Activated naive CD4-positive, alpha-beta T cell treated with Interleukin-2 at 50 U/mL for 16 hours (primary cell): Measurements from ENCODE around the gene TTBK1.

Experiments
- DNase-seq: peaks from one replicate; pipeline ENCODE4 v3.0.0-alpha.2; 2020

TTBK1 gene

DNA sequence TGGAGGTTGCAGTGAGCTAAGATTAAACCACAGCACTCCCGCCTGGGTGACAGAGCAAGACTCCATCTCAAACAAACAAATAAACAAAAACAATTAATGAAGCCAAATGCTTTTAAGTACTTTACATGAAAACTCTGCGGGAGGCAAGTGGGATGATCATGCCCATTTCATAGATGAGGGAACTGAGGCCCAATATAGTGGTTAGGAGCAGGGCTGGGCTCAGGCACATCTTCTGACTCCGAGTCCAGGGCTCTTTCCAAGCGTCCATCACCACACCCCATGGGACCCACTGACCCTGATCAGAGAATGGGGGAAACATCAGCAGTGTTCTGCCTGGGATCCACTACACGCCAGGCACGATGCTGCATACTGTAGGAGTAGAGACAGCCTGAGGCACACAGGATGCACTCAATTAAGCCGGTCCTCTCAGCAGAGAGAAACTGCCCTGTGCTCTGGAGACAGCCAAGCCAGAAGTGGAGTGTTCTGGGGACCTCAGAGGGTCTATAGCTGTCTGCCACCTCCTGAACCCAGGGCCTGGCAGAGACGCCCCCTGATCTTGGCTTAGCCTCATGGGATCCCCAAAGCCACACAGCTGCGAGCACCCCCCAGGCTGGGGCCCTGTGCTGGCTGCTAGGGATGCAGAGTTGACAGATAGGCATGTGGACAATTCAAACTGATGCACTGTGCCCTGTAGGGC is 13.5 kb downstream of the TTBK1 start:
- no peak for DNase-seq

GRCh38 chr6:43257367-43258145 is 14.3 kb downstream of the TTBK1 start:
- DNase-seq = peak; percentile 12

GRCh38 chr6:43258180-43258579 is 14.9 kb downstream of the TTBK1 start:
- DNase-seq = no peak

DNA sequence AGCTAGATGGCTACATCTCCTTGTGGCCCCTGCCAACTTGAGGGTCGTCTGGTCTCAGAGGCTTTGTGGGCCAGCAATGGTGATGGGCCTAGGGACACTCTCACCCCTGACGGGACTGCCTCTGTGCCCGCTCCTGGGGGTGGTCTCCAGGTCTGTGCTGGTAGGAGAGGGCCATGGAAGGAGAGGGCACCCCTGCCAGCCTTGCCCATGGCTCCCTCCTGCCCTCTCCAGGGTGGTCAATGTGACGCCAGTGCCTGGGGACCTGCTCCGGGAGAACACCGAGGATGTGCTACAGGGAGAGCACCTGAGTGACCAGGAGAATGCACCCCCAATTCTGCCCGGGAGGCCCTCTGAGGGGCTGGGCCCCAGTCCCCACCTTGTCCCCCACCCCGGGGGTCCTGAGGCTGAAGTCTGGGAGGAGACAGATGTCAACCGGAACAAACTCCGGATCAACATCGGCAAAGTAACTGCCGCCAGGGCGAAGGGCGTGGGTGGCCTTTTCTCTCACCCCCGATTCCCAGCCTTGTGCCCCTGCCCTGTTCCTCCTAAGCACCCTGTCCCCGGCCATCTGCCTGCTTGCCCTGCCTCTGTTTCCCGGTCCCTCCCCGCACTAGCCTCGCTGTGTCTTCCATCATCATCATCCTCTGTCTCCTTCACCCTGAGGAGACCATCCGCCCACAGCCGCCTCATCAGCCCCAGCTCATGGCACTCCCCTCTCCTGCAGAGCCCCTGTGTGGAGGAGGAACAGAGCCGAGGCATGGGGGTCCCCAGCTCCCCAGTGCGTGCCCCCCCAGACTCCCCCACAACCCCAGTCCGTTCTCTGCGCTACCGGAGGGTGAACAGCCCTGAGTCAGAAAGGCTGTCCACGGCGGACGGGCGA is 15.8 kb downstream of the TTBK1 start:
- no peak for DNase-seq

DNA sequence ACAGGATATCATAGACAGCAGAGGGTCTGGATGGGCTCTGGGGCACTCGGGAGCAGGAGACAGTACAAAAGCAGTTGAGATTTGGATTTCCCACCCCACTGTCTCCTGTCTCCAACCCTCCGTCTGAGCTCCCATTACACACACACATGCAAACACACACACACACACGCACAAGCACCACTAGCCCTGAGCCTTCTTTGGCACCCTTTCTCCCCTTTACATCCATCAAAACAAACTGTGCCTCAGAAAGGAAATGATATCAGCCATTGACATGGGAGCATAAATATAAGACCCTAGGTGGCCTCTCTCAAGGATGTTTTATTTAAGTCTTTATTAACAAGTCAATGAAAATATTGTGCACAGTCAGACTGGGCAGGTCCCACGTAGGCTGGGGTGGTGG is 17.5 kb downstream of the TTBK1 start:
- DNase-seq = no peak

DNA sequence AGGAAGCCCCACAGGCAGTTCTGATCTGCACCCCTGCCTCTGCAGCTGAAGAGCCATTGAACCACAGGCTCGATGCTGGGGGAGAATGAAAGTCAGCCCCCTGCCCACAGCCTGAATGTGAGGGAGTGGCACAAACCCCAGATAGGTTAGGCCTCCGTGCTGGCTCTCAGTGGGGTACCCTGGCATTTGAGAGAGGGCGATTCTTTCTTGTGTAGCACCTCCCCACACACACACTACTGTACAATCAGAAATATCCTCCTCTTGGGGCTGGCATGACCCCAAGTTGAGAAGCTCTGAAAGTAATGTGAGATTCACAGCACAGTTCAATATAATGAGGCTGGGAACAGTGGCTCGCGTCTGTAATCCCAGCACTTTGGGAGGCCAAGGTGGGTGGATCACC is 17.9 kb downstream of the TTBK1 start:
- DNase-seq = no peak

DNA sequence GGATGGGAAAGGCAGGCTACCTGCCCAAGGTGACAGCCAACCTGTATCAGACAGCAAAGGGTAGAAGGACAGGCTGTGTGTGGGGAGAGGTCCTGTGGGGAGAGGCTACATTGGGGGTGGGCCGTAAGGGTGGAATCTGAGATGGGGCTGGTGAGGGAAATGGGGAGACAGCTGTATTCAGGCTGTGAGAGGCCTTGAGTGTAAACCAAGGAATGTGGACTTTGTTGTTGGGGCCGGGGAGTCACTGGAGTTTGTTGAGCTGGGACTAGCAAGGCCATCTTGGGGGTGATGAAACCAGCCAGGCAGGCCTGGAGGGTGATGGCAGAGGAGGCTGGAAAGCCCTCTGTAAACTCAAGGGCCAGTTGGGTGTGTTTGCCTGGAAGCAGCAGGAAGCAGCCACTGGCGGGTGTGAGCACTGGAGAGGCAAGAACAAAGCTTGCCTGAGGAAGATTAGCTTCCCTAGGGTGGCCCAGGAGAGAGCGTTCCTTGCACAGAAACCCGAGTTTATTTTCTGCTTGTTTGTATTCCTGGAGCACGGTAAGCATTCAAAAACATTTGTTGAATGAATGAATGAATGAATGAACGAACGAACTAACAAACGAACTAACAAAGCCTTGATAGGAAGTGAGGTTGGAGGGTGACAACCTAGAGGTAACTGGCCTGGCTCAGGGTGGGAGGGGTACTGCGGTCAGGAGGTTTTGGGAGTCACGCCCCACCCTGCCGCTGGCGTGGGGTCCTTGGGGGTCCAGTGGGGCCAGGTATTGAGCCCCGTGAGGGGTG is 18.9 kb downstream of the TTBK1 start:
- no peak for DNase-seq

- DNase-seq = no peak
These were observed 19.6 kb downstream of the TTBK1 start for GRCh38 chr6:43262780-43263313.

GRCh38 chr6:43263314-43264178 is 20.3 kb downstream of the TTBK1 start:
- DNase-seq = peak; percentile 78

DNA sequence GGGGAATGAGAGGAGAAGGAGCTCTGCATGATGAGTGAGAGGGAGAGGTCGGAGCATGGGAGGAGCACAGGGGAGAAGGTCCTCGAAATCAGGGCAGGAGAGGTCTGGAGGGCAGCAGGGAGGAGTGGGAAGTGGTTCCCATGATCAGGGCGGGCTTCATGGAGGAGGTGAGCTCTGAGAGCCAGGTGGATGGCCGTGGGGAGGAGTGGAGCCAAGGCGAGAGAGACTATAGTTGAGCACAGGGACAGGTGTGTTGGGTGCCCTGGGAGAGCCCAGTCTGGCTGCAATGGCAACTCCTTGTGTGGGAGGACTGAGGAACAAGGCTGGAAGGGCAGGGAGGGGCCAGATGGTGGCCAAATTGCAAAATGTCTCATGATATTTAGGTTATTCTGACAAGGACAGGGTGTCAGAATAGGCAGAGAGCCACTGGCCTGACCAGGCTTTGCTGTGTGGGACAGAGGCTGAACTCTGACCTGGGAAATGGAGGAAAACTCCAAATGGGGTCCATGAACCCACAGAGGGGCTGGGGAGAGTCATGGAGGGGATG is 21.4 kb downstream of the TTBK1 start:
- no peak for DNase-seq

- DNase-seq = no peak
These were observed 22.3 kb downstream of the TTBK1 start for GRCh38 chr6:43265564-43265963.

DNA sequence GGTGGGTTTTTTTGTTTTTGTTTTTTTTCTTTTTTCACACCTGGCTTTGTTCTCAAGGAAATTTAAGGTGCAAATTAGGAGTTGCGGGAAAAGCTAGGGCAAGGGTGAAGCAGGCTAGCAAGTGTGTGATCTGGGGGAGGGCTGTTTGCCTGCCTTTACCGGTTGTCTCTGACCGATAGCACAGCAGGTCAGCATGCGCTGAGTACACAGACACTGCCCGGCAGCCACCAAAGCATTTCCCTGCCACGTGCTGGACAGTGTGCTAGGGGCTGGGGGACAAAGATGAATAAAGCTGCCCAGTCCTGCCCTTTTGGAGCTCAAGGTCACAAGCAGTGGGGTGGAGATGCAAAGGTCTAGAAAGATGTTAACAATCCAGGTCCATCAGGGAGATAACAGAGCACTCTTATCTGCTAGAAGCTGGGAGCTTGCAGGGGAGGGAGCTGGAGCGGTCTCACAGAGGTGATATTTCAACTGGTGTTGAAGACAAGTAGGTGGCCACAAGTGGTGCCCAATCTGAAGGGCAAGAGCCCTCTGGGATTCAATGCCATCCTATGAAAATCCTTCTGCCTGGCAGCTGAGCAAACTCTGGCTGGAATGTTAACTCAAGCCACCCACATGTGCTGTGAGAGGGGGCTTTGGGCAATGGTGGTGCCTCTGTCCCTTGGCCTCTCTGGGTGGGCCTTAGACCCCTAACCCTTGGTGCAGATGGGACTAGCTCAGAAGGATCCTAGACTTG is 24.5 kb downstream of the TTBK1 start:
- no peak for DNase-seq

DNA sequence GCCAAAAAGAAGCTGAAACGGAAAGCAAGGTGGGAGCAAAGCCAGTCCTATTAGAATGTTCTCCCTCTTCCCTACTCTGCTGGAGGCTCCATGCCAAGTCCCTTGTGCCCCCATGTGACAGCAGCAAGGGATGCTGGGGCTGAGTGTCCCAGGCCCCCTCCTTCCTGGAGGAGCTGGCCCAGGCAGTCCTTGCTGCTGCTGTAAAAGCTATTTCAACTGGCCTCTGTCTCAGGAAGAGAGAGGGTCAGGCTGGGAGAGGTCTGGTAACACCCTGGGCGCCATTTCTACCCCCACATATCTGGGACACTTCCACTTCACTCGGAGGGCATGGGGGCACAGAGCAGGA is 25.0 kb downstream of the TTBK1 start:
- no peak for DNase-seq

GRCh38 chr6:43268782-43269272 is 25.5 kb downstream of the TTBK1 start:
- no peak for DNase-seq

DNA sequence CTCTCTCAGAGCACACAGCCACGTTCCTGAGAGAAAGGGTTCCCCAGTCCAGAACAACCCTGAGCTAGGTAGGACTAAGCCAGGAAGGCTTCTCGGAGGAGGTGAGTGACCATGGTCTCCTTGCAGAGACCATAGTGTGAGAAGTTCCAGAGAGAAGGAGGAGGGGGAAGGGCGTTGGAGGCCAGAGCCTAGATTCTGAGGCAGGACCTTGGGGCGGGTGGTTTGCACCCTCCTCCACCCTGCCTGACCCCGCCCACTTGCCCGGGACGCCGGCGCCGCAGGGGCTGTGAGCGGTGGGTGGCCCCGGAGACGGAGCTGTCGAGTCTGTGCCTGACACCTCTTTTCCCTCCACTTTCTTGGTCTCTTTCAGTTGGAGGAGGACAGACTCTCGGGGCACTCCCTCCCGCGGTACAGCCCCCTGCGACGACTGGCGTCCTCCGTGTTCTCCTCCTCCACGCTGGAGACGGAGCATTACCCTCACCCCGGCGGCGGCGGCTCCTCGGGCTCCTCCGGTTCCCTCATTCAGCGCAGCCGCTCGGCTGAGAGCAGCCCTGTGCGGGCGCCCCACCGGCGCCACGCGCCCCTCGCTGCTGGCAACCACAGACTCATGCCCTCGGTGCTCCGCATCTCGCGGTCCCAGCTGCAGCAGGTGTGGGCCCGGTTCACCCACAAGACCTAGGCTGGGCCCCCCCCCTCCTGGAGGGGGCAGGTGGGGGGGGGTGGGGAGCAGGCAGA is 26.2 kb downstream of the TTBK1 start:
- peak; percentile 55 for DNase-seq

DNA sequence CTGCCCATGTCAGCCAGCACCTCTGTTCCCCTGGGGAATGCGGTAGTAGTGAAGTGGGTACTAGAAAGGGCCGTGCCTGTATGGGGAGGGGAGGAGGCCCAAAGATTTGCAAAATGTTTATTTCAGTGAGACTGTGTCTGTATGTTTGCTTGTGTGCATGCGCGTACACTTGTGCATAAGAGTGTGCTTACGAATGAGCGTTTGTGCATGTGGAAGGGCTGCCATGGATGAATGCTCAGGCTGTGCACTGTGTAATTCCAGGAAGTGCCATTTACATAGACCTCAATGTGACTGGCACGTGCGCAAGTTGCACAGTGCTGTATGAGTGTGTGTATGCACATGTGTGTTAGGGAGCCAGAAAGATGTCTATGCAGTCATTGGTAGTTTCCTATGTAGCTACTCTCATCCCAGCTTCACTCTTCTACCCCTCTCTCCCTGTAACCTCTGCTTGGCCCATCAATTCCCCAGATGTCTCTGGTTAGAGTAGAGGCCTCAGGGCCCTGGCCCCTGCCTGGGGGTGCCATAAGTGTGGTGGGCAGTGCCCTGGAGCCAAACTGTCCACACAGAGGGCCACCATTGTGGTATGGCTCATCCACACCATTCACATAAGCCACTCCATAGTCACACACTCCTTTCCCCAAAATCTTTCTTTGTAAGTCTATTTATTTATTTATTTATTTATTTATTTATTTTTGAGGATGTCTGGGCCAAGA is 28.0 kb downstream of the TTBK1 start:
- no peak for DNase-seq

- no peak for DNase-seq
These were observed 28.7 kb downstream of the TTBK1 start for GRCh38 chr6:43271944-43272343.

DNA sequence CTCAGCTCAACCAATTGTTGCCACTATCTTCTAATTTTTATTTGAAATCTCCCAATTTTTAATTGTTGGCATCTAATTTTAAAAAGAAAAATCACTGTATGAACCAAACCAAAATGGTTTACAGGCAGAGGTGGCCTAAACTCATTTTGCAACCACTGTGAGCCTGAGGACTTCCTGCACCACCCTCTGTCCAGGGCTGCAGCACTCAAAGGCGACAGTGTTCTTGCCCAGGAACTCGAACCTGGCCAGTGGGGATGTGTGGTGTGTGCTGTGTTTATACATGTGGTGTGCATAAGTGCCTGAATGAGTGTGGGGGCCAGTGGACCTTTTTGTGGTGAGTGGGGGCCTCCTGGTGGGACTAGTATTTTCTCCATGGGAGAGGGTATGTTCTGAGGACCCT is 30.4 kb downstream of the TTBK1 start:
- DNase-seq = no peak
